Stimulated activated CD4-positive, alpha-beta T cell treated with anti-CD3 and anti-CD28 coated beads, Interleukin-15, amount 100 ng/mL, for 1 hour (primary cell): Measurements from ENCODE around the gene HMGN2.
A peak's percentile ranks its signal among the peaks of the same experiment; 100 is the strongest.

ENCODE experiments used
- DNase-seq, 2 donors: peaks; one replicate each; pipeline ENCODE4 v3.0.0-alpha.2; 2020; ENCODE audit warnings: low read depth in 1 of 2, low spot score in 1 of 2

HMGN2 gene

GRCh38 chr1:26472320-26472900 lies at the start of gene HMGN2:
HMGN2 (plus strand) TSS chr1:26472440; CDS start chr1:26472613, 173 bp downstream.
- peak; percentile 72 to 80 for DNase-seq

DNA sequence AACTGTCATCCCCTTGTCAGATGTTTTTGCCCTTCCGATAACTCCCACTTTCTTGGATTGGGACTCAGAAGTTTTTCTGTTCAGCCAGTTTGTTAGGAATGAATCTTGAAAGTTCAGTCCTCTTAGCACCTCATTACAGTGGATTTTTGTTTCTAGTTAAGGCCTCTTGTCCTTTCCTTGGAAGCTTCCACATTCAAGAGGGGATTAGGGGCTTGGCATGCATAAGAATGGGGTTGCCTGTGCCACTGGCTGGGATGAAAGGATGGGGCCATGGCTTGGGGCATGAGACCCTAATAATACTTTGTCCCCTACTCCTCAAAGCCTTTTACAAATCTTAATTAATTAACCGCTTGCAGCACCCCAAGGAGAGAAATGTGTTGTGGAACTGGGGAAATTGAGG lies 42.5 kb upstream of the HMGN2 start:
- DNase-seq: no peak

GRCh38 chr1:26431979-26432695 lies 40.1 kb upstream of the HMGN2 start, which contains the start of gene DHDDS:
DHDDS (plus strand) TSS chr1:26432321; CDS start chr1:26432946, 625 bp downstream.
- peak; percentile 96 to 98 for DNase-seq

- no peak for DNase-seq
Measured at GRCh38 chr1:26432793-26433192, 39.4 kb upstream of the HMGN2 start.

DNA sequence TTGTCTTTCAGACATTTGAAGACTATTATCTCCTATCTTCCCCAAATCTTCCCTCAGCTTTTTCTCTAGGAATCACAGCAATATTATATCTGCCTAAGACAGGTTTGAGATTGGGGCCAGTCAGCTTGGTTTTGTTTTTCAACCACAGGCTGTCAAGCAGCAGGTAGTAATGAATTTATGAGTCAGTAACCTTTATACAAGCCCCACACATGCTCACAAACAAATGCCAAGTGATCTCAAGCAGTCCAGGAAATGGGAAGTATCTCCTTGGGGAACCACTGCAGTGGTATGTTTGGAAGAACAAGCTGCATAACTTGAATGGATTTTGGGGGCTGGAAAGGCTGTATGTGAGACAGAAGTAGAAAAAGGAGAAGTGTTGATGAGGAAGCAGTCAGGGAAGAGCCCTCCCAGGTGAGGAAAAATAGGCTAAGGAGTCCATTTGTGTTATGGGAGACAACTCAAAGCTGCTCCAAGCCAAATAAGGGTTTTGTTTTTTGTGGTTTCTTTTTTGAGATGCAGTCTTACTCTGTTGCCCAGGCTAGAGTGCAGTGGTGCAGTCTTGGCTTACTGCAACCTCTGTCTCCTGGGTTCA lies 38.0 kb upstream of the HMGN2 start:
- DNase-seq: no peak

DNA sequence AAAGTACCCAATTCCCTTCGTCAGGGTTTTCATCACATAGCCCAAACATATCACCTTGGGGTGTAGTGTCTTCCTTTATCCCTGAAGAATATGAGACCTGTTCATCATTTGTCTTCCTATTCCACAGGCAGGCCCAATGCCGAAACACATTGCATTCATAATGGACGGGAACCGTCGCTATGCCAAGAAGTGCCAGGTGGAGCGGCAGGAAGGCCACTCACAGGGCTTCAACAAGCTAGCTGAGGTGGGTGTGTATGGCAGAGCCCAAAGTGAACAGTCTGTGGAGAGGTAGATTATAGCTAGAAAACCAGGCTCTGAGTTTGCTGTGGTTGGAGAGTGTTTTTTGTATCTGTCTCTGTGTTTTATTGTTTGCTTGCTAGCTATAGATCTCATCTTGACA lies 34.2 kb upstream of the HMGN2 start:
- DNase-seq: no peak

DNA sequence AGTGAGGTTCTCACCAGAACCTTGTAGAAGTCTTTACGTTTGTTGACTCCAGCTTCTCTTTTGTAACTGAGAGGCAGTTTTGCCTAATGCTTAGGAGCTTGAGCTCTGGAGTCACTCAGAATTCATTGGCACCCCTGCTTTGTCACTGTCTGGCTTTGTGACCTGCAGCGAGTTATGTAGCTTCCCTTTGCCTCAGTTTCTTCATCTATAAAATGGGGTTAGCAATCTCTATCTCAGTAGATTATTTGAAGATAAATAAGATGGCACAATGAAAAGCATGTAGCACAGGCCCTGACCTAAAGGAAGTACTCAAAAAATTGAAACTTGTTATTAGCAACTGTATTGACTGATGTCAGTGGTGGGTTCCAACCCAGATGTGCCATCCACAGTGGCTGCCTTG lies 32.0 kb upstream of the HMGN2 start:
- no peak for DNase-seq

DNA sequence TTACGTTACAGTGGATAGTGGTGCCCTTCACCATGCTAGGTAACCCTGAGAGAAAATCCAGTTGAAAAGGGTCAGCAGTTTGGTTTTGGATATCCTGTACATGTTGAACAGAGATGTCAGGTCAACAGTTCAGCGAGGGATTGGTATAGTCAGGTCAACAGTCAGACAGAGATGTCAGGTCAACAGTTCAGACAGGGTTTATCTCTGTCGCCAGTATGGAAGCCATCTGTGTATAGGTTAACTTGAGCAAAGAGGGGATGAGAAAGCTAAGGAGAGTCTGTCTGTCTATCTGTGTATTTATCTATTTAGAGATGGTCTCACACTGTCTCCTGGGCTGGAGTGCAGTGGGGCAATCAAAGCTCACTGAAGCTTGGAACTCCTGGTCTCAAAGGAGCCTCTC lies 22.4 kb upstream of the HMGN2 start:
- no peak for DNase-seq

GRCh38 chr1:26450908-26451307 lies 21.3 kb upstream of the HMGN2 start:
- DNase-seq: no peak

GRCh38 chr1:26452459-26453183 lies 19.6 kb upstream of the HMGN2 start:
- DNase-seq: no peak

DNA sequence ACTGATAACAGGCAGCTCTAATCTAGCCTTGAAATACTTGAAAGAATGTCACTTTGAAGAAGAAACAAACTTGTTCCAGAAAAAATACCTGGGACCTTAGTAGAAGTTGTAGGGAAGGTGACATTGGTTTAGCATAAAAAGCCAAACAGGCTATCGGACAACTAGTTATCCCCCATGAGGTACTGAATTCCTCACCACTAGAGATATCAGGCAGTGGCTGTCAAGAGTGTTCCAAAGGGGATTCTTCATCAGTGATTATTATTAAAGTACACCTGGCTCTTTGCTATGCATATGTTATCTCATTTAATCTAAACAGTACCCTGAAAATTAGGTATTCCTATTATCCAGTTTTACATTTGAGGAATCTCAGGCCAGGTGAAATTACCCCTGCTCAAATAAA lies 13.1 kb upstream of the HMGN2 start:
- DNase-seq: no peak

DNA sequence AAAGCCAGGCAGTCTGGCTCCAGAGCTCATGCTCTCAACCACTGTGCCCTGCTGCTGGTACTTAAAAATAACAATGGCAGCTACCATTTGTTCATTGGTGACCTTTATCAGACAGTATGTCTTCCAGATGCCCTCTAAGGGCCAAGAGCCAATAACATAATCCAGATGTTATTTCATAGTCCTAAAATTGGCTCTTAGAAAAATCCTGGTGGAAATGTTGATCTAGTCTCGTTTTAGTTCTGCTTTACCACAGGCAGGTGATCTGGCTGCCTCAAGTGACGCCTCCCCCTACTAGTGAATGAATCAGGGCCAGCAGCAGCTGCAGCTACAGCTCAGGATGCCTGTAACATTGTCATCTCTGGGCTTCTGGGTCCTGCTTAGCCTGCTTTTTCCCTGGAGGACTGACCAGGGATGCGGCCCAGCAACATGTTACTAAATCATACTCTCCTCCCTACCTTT lies 12.6 kb upstream of the HMGN2 start:
- no peak for DNase-seq

DNA sequence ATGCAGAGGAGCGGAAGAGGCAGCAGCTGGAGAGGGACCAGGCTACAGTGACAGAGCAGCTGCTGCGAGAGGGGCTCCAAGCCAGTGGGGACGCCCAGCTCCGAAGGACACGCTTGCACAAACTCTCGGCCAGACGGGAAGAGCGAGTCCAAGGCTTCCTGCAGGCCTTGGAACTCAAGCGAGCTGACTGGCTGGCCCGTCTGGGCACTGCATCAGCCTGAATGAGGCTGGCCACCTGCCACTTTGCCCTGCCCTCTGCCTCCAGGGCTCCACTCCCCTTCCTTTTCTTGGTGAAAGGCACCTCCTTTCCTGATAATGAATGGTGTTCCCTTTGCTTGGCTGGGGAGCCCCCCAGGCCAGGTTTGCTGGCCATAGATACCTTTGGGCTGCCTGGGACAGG lies 3.3 kb upstream of the HMGN2 start:
- no peak for DNase-seq

DNA sequence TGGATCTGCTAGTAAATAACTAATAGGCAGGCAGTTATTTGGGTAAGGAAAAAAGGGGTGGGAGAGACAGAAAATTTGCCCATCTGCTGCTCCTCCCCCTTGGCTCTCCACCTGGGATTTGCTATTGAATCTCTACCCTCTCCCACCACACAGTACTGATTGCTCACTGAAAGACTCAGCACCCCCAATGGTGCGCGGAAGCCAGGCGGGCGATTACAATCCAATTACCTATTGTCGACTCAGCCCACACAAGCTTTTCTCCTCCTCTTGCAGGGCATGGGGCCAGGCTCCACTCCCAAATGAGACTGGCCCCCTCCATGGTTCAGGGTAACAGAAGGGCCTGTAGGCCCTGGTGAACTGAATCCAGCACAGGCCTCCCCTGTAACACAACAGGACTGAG lies 2.7 kb upstream of the HMGN2 start:
- no peak for DNase-seq

DNA sequence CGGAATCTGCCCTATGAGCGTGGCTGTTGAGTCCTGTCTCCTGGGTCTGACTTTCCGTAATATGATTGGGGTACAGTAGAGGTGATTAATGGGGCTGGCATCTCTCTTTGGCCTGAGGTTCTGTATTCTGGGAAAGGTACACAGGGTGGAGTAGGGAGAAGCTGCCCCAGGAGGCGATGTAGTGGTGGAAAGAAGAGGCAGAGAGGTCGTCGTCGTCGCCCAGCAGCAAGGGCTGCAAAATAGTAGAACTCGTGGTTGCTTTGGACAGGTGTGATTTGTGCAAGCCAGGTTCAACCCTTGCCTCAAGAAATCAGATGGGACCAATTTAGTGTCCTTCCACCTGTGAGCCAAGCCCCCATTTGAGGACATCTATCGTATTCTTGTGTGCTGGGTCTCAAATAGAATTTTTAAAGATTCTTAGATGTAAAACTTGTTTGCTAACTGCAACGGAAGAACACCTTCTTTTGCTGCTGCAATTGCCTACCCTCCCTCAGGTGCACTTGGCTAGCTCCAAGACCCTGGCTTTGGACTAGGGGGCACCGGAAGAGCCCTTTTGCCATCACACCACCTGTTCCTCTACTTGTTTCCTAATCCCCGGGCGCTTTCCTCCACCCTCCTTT lies 1.3 kb upstream of the HMGN2 start:
- no peak for DNase-seq

DNA sequence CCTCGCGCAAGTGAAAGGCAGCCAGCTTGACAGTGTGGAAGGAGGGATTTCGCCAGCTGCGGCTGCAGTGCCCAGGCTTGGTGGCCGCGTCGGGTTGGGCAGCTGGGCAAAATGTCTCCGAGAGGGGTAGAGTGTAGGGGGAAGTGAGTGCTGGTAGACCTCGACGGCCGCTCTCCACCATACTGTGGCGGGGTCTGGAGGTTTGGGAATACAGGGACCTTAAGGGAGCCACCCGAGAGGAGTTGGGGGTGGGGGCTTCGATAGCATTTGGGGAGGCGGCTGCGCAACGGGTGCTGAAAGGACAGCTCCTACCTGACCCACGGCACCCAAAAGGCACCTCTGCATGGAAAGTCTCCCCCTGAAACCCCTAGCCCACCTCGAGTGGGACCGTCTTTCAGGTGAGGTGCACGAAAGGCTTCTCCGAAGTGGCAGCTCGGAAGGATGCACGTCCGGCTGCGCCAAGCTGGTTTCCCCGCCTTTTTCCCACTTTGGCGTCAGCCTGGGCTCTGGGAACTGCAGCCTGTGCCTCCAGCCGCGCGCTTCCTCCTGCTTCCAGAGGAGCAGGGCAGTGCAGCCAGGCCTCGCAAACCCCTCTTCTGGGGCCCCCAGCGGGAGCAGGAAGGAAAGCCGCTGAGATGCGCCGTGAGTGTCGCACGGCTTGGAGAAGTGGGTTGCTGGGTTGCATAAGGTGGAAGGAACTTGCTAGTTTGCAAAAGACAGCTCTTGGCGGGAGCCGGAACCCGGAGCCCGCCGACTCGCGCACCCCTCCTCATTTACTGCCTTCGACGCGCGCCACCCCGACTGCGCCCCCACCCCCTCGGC lies 531 bp upstream of the HMGN2 start:
- DNase-seq: peak; percentile 3 to 19

DNA sequence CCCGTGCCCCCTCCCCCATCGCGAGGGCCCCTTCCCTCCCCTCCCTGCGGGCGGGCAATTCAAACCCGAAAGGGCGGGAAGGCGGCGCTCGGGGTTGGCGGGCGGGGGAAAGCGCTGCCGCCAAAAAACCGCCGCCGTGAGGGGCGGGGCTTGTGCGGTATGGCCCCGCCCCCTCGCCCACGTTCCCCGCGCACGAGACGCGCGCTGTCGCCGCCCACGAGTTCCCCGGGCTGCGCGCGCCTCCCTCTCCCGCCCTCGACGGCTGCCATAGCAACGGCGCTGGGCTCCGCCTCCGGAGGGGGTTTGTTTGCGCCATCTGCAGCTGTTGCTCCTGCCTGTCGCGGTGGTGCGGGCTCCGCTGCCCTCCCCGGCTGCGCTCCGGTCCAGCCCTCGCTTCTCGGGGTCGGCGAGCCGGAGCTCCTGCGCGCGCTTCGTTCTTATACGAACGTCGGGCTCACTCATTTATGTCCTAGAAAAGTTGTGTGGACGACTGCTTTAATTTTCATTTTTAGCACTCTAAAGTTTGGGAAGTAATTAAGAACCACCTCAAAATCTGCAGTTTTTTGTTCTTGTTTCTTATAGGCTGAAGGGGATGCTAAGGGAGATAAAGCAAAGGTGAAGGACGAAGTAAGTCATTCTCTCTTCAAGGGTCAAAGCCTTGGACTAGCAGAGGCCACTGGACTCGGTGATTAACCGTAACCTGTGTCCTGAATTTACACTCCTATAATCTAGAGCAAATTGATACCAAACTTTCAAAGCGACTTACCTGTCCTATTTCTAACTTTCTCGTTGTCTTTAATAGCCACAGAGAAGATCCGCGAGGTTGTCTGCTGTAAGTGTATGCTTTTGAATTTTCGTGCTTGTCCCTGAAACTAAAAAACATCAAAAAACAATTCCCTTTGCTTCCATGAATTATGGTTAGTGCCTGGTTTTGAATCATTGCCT lies 933 bp downstream of the HMGN2 start:
- DNase-seq: peak; percentile 93 to 94

- no peak for DNase-seq
Measured at GRCh38 chr1:26474818-26475217, 2.6 kb downstream of the HMGN2 start.

DNA sequence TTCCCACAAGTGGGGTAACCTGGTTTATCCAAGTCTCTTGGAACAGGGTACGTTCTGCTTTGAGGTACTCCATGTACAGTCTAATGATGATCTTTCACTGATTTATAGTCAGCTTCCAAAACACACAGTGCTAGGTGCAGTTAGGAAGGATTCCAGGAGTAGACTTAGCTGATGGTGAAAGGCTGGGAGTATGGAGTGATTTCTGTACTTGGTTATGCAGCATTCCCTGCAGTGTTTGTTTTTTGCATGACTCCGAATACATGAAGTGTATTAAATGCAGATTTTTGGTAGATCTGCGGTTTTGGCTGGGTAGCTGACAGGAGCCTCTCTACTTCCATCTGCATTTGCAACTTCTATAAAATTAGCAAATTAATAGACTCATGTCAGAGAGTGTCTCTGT lies 3.7 kb downstream of the HMGN2 start:
- DNase-seq: no peak
